Erythroblast (primary cell): ENCODE results near the gene MSRB3.

Source experiments
- GATA1 ChIP-seq: IDR thresholded peaks from 2 replicates; pipeline ENCODE4 v1.6.1; 2011; ENCODE audit warnings: low read depth, mild to moderate bottlenecking, control low read depth, low read length, moderate library complexity
- POLR2A ChIP-seq: IDR thresholded peaks from 2 replicates; pipeline ENCODE4 v1.6.1; 2011; ENCODE audit warnings: mild to moderate bottlenecking, low read length

DNA sequence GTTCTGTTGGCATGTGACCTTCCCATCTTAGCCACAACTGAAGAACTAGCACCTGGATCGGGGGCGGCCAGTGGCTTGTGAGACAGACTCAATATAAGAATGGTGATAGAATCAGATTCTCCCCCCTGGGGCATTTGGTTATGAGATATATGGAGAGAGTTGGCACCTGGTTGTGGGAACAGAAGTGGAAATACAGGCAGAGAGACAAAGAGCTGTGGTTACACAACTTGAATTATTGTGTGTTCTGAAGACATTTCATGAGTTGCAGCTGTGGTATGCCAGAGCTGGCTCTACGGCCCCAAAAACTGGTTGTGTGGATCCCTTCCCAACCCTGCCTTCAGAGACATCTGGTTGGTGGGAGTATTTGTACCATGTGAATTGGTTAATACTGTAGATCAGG is 2.9 kb upstream of the MSRB3 start:
- TF ChIP-seq POLR2A (no peak), GATA1 (no peak)
